NCI-H2081 treated with DMSO at 0.1 percent for 48 hours (cell line): ENCODE data around the gene BTBD18.
"Not testable (repeated sequence)": the region's sequence is repeated elsewhere in the genome, so short reads cannot be mapped to it uniquely, and the experiment has no call there.

Experiments used
- DNase-seq: peaks from one replicate; lab custom pipeline; 2025; lab: John Stamatoyannopoulos, UW

The BTBD18 gene

DNA sequence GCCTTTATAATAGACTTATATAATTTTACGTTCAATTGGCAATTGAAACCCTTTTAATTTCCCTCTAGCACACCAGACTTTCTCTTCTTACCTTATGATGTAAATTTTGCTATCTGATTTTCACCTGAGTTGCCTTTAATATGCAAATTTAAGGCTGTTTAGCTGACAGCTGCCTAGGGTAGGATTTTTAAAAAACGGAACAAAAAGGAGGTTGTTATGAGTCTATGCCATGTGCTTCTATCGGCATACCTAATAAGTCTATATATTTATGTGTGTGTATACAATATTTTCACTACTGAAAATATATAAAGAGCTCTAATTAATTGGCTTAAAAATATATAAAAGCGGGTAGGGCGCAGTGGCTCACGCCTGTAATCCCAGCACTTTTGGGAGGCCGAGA lies 22.1 kb downstream of the BTBD18 start:
- no peak for DNase-seq

DNA sequence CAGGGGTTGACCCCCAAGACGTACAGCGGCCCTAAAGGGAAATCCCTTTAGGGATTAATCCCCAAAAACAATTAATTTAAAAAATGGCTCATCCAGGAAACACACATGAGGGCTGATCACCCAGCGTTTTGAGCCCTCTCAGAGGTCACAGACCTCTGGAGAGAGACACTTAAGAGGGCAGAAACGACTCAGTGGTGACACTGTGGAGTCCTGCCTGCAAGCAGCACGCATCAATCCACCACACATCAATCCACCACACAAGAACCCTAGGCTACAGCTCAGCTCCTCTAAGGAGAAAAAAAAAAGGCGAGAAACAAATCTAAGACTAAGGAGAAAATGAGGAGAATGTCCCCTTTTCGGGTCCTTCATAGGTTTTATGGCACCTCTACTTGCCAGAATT lies 22.8 kb downstream of the BTBD18 start:
- no peak for DNase-seq

DNA sequence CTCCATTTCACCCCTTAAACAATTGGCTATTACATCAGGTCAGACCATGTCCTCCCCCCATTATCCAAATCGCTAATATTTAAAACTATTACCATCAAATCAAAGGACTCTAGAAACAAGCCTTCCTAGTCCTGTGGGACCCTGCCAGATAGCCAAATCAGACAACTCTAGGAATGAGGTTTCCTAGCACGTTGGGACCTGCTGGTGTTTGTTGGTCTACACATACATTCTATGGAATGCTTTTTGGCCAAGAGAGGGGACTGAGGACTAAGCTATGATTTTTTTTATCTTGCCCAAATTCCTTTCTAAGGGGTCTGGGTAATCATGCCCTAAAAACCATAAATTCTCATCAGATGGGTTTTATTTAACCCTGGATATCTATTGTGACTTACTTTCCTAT lies 24.4 kb downstream of the BTBD18 start:
- no peak for DNase-seq

DNA sequence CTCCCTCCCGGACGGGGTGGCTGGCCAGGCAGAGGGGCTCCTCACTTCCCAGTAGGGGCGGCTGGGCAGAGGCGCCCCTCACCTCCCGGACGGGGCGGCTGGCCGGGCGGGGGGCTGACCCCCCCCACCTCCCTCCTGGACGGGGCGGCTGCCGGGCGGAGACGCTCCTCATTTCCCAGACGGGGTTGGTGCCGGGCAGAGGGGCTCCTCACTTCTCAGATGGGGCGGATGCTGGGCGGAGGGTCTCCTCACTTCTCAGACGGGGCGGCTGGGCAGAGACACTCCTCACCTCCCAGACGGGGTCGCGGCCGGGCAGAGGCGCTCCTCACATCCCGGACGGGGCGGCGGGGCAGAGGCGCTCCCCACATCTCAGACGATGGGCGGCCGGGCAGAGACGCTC lies 34.9 kb downstream of the BTBD18 start:
- DNase-seq = not testable (repeated sequence)

DNA sequence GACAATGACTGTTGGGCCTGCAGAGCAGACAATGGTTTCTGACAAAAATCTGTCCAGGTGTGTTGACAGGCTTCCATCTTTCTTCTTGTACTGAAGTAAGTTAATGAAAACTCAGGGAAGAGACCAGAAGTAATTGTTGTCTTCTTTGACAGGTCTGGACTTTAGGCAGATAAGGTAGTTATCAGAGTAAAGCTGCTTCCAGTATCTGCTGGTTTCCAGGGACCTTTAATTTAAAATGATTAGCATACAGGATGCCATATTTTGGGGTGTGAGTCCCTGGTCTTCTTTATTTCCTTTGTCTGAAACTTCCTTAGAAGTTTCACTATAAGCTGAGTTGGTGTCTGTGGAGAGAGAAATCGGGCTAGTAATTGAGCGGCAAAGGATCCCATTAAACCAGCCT lies 37.8 kb downstream of the BTBD18 start:
- no peak for DNase-seq

DNA sequence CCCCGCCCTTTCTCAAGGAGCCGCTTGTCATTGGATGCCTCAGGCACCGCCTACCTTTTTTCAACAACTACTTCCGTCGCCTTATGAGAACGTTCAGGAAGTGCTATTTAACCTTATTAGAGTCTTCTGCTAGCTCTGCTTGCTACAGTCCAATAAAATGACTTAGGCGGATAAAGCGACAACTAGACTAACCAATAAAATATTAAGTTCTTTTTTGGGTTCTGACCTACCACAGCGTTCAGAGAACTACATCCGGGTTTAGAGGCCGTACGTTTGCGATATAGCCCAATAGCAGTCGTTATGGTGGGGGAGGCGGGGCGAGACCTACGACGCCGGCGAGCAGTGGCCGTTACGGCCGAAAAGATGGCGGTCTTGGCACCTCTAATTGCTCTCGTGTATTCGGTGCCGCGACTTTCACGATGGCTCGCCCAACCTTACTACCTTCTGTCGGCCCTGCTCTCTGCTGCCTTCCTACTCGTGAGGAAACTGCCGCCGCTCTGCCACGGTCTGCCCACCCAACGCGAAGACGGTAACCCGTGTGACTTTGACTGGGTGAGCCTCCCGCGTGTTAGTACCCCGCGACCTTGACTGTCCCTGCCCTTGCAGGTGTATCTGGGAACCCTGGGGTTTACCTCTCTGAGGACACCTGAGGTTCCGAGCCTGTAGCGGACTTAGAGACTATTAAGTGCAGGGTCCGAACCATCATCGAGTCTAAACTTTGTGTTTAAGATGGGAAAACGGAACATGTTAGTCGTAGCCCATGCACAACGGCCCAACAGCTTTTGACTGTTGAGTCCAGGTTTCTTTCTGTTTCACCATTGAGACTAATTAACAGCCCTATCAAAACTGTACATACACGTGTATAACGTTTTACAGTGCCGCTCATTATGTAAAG lies 39.1 kb downstream of the BTBD18 start, which contains the start of gene TMX2:
TSS of gene TMX2 (plus strand) at position 338 of the 895 bp plus-strand sequence. CDS start at position 364, 26 bp downstream.
- peak; percentile 99 for DNase-seq

DNA sequence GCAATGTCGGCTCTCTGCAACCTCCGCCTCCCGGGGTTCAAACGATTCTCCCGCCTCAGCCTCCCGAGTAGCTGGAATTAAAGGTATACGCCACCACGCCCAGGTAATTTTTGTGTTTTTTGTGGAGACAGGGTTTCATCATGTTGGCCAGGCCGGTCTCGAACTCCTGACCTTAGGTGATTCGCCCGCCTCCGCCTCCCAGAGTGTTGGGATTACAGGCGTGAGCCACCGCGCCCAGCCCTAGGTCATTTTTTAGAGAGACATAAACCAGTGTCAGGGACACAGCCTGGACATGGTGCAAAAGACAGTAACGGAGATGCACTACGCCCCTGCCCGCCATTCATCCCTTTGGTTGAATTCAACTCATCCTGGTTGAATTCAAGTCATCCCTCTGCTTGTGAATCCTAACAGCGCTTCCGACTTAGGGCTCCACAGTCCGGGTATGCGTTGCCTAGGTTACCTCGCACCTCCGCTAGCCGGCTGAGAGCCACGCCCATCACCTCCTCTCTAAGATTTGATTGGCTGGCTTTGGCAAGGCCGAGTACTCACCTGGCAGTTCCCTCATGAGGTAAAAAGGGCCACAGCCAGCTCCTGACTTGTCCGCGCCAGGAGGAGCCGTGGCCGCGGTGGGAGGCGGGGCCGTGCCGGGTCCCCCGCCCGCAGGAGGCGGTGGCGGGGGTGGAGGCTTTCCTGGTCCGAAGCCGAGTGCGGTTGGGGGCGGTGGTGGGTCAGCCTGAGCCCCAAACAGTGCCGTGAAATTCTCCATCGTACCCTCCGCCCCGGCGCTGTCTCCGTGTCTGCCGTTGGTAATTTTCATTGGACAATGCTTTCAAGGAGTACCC lies 40.0 kb downstream of the BTBD18 start, which contains the start of gene MED19:
TSS of gene MED19 (minus strand) at position 802 of the 842 bp plus-strand sequence. CDS start at position 766, 36 bp downstream.
- DNase-seq = peak; percentile 63

DNA sequence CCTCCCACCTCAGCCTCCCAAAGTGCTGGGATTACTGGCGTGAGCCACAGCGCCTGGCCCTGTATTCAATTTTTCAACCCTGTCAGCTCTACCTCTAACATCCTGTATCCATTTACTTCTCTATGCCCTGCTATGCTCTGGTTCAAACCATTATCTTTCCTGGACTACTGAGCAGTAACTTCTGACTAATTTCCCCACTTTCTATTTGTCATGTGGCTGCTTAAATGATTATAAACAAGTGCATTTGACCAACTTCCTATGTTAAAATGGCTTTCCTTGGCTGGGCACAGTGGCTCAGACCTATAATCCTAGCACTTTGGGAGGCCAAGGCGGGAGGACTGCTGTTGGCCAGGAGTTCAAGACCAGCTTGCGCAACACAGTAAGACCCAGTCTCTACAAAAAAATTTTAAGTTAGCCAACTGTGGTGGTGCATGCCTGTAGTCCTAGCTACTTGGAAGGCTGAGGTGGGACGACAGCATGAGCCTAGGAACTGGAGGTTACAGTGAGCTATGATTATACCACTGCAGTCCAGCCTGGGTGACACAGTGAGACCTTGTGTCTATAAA lies 41.7 kb downstream of the BTBD18 start:
- no peak for DNase-seq

DNA sequence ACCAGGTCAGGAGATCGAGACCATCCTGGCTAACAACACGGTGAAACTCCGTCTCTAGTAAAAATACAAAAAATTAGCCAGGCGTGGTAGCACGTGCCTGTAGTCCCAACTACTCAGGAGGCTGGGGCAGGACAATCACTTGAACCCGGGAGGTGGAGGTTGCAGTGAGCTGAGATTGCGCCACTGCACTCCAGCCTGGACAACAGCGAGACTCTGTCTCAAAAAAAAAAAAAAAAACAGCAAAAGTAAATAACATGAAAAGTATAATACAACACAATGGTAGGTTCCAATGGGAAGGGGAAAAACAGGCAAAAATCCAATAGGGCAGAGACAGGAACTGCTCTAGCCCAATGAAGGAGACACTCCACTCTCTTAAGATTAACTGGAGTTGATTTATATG lies 46.2 kb downstream of the BTBD18 start:
- not testable (repeated sequence) for DNase-seq

DNA sequence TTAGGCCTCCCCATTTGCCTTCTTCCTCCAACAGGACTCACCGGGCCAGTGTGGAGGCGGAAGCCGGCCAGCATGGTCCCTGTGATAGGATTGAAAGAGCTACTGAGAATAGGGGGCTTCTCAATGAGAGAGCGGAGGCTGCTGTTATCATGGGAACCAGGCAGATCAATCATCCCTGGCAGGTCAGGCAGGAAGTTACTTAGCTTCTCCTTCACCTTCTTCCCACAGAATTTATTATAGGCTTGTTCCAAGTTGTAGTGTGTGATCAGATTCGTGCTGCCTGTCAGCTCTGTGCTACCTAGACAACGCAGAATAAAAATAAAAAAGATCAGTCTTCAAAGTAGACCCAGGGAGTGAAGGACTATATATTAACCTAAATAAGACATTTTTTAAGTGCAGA lies 46.7 kb downstream of the BTBD18 start:
- DNase-seq = no peak

DNA sequence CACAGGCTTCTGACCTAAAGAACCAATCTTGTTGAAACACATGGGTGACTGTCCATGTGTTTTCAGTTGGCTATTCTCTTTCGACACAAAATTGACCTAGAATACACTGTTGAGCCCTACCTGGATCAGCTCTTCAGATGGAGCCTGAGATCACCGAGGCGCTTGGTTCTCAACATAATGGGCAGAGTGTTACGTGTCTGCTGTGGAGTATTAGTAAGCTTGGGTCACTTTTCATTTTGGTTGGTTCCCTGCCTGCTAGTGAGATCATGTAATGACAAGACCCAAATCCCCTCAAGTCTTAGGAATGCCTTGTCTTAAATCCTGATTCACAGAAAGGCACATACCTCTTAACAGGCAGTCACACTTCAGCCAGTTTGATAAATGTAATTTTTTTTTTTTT lies 48.3 kb downstream of the BTBD18 start:
- no peak for DNase-seq

DNA sequence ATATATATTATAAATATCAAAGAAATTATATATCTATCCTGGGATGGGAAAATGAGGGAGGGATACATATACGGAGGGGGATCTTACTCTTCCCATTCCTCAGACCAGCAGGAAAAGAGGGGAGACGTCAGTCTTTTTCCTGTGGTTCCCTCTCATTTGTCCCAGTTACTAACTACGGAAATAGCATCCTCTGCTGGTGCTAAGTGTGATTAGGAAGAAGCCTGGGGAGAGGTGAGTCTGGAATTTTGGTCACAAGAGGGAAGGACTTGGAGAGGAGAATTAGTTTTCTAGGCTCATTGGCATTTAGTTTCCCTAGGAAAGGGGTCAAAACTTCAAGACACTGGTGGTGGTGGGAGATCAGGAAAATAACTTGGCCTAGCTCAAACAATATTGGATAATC lies 51.2 kb downstream of the BTBD18 start:
- no peak for DNase-seq

DNA sequence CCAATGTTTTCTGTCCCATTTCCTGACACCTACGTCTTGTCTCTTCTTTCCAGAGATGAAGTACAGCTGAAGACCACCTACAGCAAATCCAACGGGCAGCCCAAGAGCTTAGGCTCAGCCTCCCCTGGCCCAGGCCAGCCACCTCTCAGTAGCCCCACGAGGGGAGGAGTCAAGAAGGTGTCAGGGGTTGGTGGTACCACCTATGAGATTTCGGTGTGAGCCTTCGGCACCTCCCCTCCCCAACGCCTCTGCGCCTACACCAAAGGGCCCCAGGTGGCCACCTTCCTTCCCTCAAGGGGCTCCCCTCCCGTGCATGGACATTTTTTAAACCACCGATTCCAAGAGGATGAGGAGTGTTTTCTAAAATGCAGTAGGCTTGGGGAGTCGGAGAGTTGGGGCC lies 51.8 kb downstream of the BTBD18 start:
- no peak for DNase-seq

DNA sequence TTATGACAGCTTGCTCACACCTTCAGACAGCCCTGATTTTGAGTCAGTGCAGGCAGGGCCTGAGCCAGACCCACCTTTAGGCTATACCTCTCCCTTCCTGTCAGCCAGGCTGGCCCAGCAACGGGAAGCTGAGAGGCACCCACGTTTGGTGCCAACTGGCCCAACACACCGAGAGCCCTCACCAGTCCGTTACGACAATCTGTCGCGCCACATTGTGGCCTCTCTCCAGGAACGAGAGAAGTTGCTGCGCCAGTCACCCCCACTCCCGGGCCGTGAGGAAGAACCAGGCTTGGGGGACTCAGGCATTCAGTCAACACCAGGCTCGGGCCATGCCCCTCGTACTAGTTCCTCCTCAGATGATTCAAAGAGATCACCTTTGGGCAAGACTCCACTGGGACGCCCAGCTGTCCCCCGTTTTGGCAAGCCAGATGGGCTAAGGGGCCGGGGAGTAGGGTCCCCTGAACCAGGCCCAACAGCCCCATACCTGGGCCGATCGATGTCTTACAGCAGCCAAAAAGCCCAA lies 52.7 kb downstream of the BTBD18 start:
- DNase-seq = no peak
